ENCODE measurements around the gene KIAA0040.

Gene KIAA0040

DNA sequence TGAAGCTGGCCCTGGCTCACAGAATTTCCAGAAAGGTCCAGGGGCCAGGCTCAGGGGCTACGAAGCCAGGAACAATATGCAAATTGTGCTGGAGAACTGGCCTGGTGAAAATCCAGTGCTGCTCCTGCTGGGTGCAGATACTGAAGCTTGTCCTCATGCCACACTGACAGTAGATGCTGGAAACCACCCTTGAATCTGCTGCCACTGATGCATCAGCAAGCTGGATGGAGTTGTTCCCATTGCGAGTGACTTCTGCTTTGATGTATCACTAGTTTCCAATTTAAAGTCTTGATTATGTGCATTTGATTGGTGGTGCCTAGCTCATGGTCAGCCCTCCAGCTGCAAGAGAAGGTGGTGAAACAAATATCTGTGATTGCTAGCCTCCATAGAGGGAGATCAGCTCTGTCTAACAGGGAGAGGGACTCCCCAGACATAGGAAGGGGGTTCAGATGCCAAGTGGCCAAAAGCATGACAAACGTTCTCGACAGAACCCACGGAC lies 11.0 kb upstream of the KIAA0040 start:
- DNase-seq (ENCODE audit: low read depth in 1 of 2, low spot score in 1 of 2), result no peak

DNA sequence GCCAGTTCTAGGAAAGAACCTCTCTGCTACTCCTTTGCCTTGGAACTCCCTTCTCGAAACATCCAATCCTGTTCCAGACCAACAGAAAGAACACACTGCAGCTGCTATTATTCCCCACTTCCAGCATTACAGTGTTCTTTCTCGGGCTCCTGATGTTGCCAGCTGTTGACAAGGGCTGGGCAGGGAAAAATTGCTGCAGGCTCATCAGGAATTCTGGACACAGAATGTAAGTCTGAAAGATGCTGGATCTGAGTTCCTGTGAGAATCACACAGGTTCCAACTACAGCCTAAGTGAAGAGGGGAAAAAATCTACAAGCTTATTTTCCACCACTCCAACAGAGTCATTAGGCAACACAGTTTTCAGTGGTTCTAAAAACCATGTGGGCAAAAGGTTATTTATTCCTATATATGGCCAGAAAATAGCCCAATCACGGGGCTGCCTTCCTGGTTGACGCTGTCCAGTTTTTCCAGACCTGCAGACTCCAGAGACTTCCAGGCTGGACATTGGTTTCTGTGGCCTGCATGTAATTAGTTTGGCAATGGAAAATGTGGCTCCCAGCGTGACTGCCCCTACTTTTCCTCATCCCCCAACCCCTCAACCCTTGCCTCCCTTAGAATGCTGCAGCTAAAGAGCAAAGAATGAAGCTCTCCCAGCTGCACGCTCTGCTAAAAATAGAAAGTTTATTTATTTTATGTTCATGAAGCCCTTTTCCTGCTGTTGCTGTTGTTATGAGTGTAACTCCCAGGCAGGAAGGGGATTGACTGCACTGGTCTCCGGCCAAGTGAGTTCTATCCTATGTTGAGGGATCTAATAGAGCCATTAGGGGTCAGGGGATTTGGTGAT lies 8.3 kb upstream of the KIAA0040 start:
- no peak for DNase-seq (ENCODE audit: low read depth in 1 of 2, low spot score in 1 of 2)

DNA sequence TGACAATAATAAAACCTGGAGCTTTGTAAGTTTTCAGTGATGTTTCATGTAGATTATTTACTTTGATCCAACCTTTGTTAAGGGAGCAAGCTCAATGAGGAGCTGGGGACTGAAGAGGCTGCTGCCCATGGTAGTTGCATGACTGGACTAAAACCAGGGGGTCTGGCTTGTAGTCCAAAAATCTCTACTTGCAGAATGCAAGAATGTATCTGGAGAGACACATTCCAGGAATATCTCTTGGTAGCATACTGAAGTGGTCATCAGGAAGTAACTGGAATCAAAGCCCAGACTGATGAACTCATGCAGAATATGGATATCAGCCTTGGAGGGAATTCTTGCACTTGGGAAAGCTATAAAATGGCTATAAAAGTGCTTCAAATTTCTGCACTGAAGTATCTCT lies 5.8 kb upstream of the KIAA0040 start:
- DNase-seq (ENCODE audit: low read depth in 1 of 2, low spot score in 1 of 2), result no peak

DNA sequence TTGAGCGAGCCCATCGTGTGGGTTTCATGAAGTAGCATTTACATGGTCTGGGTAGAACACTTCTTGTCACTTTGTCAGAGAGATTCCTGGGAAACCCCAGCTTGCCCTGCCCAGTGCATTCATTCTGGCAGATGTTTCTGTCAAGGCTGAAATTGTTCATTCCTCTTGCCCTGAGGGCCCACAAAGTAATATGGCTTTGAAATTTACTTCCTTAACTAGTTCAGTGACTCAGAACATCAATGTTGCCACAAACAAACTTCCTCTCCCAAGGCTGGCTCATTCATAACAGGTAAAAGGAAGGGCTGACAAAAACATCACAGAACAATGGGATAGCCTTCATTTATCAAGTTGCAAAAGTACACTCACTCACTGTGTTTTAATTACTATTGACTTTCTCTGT lies 5.0 kb upstream of the KIAA0040 start:
- DNase-seq (ENCODE audit: low read depth in 1 of 2, low spot score in 1 of 2), result no peak

- DNase-seq (ENCODE audit: low read depth in 1 of 2, low spot score in 1 of 2), result no peak
Measured at GRCh38 chr1:175195798-175196197, 3.2 kb upstream of the KIAA0040 start.

GRCh38 chr1:175195281-175195680 lies 2.7 kb upstream of the KIAA0040 start:
- no peak for DNase-seq (ENCODE audit: low read depth in 1 of 2, low spot score in 1 of 2)

DNA sequence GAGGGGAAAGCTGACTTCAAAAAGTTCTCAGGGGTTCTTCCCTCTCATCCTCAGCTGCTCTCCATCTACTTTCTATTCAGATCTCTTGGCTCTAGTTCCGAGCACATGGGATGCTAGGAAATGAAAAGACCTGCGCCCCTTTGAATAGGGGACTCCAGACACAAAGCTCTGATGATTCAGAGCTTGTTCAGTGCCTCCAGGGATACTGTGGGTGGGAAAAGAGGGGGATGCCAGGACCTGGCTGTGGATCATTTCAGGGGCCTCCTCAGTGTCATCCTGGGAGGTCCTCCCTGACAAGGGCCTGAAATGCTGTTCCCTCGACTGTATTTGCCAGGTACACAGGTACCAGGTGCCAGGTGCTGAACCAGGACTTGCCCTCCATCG lies 943 bp upstream of the KIAA0040 start:
- DNase-seq (ENCODE audit: low read depth in 1 of 2, low spot score in 1 of 2), result no peak

DNA sequence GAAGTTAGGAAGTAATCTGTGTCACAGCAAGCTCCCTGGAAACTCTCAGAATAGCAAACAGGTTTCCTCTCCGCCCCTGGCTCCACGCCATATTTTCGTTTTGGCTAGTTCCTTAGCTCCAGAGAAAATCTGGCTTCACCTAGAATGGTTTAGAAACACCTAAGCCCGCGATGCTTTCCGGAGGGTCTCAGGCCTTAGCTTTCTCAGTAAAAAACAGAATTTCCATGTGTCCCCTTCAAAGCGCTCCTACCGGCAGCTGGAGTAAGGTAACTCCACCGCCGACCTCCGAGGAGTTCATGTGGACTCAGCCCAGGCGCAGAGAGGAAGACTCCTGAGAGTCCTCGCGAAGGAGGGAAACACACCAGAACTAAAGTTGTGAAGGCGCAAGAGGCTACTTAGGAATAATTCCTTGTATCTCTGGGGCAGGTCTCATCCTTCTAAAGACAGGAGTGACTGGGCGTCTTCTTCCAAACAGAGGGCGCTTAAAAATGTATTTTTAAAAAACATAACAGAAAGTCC lies 406 bp downstream of the KIAA0040 start:
- DNase-seq (ENCODE audit: low read depth in 1 of 2, low spot score in 1 of 2), result no peak

DNA sequence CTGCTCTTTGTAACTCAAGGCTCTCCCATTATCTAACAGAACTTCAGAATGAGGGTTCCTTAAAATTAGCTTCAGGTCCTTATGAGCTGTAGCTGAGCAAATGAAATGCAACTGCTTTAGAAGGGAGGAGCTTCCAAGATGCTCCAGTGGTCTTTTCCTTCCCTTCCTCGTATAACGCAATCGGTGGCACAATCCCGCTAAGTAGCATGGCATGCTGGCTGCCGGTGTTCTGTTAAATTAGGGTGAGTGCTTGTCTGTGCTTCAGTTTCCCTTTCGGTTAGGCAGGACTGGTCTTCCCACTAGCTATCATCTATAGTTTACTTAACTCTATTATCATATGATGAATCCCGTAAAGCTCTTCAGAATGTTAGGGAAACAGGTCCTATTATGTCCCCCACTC lies 917 bp downstream of the KIAA0040 start:
- DNase-seq (ENCODE audit: low read depth in 1 of 2, low spot score in 1 of 2), result no peak

- DNase-seq (ENCODE audit: low read depth in 1 of 2, low spot score in 1 of 2), result peak in 1 of 2 donors; percentile 30
Measured at GRCh38 chr1:175188936-175189335, 3.6 kb downstream of the KIAA0040 start.

DNA sequence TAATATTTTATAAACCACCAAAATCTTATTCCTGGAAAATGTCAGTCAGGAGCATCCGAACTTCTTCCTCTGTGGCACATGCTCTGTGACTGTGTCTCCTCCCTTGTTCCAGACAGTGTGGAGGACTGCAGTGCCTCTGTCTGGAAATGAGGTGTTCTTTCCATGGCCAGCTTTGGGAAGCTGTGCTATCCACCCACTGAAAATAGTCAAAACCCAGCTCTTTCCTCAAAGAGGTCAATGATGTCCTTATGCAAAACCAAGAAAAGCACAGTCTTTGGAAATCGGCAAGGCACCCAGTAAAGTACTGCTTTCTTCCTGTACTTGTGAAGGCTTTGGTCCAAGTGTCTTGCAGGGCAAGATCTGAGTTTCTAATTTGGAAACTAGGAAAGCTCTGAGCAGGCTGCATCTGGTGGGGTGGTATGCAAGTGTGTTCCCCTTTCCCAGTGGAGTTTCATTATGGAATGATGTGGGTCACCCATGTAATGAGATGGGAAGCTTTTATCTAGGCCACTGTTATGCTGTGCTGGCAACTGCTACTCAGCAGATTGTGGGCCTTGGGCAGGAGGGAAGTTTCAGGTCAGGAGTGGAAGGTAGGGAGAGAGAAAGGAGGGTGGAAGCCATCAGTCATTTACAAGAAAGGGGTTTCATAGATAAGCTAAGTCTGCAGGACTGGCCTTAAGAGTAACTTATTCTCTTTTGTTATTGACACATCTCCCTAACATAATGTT lies 6.0 kb downstream of the KIAA0040 start:
- DNase-seq (ENCODE audit: low read depth in 1 of 2, low spot score in 1 of 2), result no peak

DNA sequence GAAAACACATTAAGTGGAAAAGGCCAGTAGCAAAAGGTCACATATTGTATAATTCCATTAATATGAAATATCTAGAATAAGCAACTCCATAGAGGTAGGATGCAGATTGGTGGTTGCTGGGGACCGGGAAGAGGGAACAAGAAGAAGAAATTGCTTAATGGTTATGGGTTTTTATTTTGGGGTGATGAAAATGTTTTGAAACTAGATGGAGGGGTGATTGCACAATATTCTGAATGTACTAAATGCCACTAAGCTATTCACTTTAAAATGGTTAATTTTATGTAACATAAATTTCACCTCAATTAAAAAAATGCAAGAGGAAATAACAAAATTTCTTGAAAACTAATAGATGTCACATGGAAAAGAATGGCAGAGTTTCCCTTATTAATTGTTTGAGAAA lies 6.7 kb downstream of the KIAA0040 start:
- no peak for DNase-seq (ENCODE audit: low read depth in 1 of 2, low spot score in 1 of 2)

DNA sequence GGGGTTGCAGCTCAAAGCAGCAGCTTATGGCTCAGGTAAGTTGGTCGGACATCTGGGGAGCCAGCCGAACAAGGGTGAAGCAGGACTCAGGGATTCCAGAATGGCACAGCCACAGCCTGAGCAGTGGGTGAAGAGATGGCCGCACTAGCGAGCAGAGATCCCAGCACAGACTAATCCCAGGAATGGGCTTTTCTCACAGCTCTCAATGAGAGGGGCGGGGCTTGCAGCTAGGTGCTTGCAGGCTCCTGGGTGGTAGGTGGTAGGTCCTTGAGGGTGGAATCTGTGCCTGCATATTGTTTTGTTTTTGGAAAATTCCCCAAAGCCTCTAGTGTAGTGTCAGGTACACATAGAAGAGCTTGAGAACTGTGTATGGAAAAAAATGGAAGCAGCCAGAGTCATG lies 9.0 kb downstream of the KIAA0040 start:
- DNase-seq (ENCODE audit: low read depth in 1 of 2, low spot score in 1 of 2), result no peak

GRCh38 chr1:175182201-175182746 lies 10.3 kb downstream of the KIAA0040 start:
- no peak for DNase-seq (ENCODE audit: low read depth in 1 of 2, low spot score in 1 of 2)

GRCh38 chr1:175179837-175180590 lies 12.6 kb downstream of the KIAA0040 start:
- no peak for DNase-seq (ENCODE audit: low read depth in 1 of 2, low spot score in 1 of 2)

GRCh38 chr1:175178456-175178855 lies 14.1 kb downstream of the KIAA0040 start:
- DNase-seq (ENCODE audit: low read depth in 1 of 2, low spot score in 1 of 2), result no peak

DNA sequence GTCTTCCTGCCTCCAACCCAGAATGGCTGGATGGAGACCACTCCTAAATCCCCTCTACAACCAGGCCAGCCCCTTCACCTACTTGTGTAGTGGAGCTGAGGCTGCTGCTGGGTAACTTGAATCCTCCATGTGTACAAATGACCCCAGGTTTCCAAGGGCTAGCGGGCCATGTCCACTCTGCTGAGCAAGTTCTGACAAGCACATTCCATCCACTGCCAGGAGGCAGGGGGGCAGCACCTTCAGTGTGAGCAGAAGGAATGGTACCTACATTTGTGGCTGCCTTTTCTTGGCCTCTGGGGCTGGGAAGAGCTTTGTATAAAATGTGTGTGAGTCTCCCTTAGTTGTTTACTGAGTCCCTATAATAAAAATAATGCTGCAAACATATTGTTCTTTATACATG lies 14.5 kb downstream of the KIAA0040 start:
- DNase-seq (ENCODE audit: low read depth in 1 of 2, low spot score in 1 of 2), result no peak

GRCh38 chr1:175176246-175176645 lies 16.3 kb downstream of the KIAA0040 start:
- no peak for DNase-seq (ENCODE audit: low read depth in 1 of 2, low spot score in 1 of 2)

GRCh38 chr1:175174309-175175102 lies 18.1 kb downstream of the KIAA0040 start:
- DNase-seq (ENCODE audit: low read depth in 1 of 2, low spot score in 1 of 2), result no peak

- no peak for DNase-seq (ENCODE audit: low read depth in 1 of 2, low spot score in 1 of 2)
Measured at GRCh38 chr1:175173531-175173930, 19.0 kb downstream of the KIAA0040 start.
